ENCODE data around the gene TYROBP.
"Not testable (repeated sequence)": the region's sequence is repeated elsewhere in the genome, so short reads cannot be mapped to it uniquely, and the experiment has no call there.

Gene TYROBP

GRCh38 chr19:35908010-35908441 lies at the start of gene TYROBP:
TYROBP (minus strand) TSS chr19:35908295; CDS start chr19:35908228, 67 bp downstream.
- no peak for DNase-seq

DNA sequence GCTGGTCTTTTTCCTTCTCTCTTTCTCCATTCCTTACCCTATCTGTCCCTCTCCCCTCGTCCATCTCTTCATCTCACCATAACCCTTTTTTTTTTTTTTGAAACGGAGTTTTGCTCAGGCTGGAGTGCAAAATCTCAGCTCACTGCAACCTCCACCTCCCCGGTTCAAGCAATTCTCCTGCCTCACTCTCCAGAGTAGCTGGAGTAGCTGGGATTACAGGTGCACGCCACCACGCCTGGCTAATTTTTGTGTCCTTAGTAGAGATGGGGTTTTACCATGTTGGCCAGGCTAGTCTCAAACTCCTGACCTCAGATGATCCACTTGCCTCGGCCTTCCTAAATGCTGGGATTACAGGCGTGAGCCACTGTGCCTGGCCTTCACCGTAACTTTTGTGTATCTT lies 49.3 kb upstream of the TYROBP start:
- not testable (repeated sequence) for DNase-seq

GRCh38 chr19:35955881-35956634 lies 48.0 kb upstream of the TYROBP start:
- DNase-seq: no peak

- DNase-seq: no peak
These were observed 41.0 kb upstream of the TYROBP start for GRCh38 chr19:35949131-35949530.

DNA sequence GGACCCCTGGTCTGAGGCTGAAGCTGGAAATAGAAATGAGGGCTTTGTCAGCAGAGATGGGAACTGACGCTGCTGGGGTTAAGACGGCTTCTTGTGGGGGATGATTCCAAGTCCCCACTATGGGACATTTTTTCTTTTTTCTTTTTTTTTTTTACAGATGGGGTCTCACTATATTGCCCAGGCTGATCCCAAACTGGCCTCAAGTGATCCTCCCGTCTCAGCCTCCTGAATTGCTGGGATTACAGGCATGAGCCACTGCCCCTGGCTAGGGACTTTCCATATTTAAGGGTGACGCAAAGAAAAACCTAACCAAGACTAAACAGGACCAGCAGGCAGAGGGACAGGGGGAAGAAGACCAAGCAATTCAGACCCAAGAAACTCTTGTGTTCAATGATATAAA lies 38.1 kb upstream of the TYROBP start:
- no peak for DNase-seq

GRCh38 chr19:35945121-35945790 lies 37.2 kb upstream of the TYROBP start:
- no peak for DNase-seq

DNA sequence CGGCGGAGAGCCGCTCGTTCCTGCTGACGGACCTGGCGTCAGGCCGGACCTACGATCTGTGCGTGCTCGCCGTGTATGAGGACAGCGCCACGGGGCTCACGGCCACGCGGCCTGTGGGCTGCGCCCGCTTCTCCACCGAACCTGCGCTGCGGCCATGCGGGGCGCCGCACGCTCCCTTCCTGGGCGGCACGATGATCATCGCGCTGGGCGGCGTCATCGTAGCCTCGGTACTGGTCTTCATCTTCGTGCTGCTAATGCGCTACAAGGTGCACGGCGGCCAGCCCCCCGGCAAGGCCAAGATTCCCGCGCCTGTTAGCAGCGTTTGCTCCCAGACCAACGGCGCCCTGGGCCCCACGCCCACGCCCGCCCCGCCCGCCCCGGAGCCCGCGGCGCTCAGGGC lies 36.5 kb upstream of the TYROBP start:
- no peak for DNase-seq

DNA sequence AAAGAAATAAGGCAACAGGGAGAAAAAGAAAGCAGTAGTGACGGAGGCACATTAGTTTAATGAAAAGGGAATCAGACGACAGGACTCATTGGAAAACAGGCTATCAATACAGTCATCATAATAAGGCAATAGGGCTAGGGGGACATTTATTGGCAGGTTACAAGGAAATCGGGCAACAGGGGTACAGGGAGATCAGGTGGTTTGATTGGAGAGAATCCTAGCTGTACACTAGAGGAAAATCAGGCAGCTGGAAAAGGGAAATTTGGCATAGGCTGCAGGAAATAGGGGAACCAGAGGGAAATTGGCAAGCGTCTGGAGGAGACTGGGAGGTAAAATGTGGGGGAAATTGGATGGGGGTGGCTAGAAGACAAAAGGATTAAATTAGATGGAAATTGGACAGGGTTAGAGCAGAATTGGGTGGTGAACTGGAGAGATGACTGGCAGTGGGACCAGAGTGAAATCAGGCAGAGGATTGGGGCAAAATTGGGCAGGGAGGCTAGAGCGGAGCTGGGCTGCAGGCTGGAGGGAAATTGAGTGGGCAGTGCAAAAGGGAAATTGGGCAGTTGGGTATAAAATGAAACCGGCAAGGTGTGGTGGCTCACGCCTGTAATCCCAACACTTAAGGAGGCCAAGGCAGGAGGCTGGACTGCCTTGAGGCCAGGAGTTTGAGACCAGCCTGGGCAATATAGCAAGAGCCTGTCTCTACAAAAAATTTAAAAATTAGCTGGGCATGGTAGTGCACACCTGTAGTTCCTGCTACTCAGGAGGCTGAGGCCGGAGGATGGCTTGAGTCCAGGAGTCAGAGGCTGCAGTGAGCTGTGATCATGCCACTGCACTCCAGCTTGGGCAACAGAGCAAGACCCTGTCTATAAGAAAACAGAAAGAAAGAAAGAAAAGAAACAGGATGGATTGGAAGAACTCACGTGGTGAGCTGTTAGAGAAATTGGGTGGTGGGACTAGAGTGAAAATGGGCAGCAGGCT lies 35.5 kb upstream of the TYROBP start:
- no peak for DNase-seq

DNA sequence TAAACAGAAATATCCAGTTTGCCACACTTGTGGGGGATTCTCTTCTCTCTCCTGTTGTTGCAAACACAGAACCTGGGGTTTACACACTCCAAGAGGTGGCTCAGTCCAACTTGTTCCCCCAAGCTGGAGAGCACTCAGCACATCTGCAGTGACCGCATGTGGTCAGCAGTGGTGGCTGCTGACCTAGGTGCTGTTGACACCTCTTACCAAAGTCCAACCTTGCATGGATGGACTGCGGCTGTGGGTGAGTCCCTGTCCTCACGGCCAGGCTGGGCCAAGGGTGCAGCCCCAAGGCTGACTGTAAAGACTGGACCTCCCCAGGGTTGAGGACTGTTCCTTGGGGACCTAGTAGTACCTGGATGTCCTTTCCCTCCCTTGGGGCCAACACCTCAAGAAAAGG lies 34.1 kb upstream of the TYROBP start:
- DNase-seq: no peak

DNA sequence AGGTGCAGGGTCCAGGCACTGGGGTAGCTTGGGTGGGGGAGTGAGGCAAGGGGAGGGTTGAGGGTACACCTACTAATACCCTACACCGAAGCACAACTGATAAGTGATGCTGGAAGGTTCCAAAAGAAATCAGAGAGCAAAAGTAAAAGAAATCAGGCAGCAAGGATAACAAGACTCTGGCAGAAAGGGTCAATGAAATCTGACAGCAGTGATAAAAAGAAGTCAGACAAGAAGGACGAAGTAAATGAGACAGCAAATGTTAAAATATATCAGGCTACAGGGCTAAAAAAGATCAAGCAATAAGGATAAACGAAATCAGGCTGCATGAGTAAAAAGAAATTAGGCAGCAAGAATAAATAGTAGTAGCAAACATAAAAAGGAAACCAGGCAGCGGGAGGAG lies 32.7 kb upstream of the TYROBP start:
- no peak for DNase-seq

GRCh38 chr19:35940078-35940775 lies 32.1 kb upstream of the TYROBP start:
- DNase-seq: no peak

GRCh38 chr19:35939307-35940077 lies 31.4 kb upstream of the TYROBP start:
- DNase-seq: no peak

- DNase-seq: no peak
These were observed 30.5 kb upstream of the TYROBP start for GRCh38 chr19:35938282-35939224.

GRCh38 chr19:35937345-35938281 lies 29.5 kb upstream of the TYROBP start:
- peak in 1 of 4 experiments; percentile 8 for DNase-seq

DNA sequence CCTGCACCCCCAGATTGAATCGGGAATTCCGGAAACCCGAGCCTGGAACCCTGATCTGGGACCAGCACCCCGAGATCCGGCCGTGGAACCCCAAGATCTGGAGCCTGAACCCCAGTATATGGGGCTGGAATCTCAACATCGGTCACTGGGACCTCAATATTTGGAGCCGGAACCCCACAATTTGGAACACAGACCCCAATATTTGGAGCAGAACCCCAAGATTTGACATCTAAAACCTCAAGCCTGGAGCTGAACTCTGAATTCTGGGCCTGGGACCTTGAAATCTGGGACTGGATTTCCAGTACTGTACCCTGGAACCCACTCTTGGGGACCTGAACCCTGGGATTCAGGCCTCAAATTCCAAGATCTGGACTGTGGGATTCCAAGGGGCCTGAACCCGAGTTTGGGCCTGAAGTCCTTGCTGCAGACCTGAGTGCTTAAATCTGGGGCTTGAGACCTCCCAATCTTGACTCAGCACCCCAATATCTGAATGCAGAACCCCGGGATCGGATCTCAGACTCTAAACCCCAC lies 28.7 kb upstream of the TYROBP start:
- no peak for DNase-seq

GRCh38 chr19:35935911-35936737 lies 28.0 kb upstream of the TYROBP start, which contains the start of gene LRFN3:
LRFN3 (plus strand) TSS chr19:35936374; CDS start chr19:35939426, 3,052 bp downstream.
- DNase-seq: peak in 3 of 4 experiments; percentile 14 to 48 (median 20)

DNA sequence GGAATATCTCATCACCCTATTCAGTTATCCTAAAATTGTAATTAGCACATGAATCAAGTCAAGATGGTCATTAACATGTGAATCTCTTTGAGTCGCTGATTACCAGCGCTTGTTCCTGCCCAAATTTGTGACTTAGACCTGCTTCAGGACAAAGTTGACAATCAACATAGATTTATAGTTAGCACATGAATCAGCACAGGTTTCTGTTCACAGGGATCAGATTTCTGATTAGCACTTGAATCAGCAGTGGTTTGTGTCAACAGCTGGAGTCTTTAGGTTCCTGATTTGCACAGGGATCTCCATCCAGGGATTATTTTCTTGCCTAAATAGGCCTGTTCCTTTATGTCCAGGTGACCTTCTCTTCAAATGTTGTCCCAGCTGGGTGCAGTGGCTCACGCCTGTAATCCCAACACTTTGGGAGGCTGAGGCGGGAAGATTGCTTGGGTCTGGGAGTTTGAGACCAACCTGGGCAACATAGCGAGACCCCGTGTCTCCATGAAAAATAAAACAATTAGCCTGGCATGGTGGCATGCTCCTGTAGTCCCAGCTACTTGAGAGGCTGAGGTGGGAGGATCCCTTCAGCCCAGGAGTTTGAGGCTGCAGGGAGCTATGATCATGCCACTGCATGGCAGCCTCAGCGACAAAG lies 24.3 kb upstream of the TYROBP start:
- DNase-seq: no peak

DNA sequence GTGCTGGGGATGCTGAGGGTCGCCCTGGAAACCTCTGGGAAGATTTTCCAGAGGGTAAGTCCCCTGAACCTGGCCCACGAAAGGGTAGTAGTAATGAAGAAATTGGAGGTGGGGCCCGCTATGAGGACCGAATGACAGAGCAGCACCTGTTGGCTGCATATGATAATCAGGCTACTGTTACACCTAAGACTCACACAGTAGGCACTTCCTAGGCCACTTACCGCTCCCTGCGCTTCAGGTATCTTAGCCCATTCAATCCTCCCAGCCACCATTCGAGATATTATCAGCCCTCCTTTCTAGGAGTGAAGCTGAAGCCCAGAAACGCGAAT lies 23.7 kb upstream of the TYROBP start:
- DNase-seq: no peak

All from activated naive CD4-positive, alpha-beta T cell (primary cell).